ENCODE results near the gene HECW1. TPM values are rescaled to one million over a fixed set of nuclear protein-coding genes. Genes with fewer than 3 reads are reported as not detected.

Gene HECW1
- total RNA-seq, 1 donor from 2014 or later: not detected

GRCh38 chr7:43083106-43083505 is 29.3 kb upstream of the HECW1 start:
- intact Hi-C loops (cut with micrococcal nuclease): no loop called here
- peaks cover 20% of the 10 kb centered on the region for H3K27me3 Mint-ChIP-seq
- no peaks in the 10 kb centered on the region for H3K4me1 Mint-ChIP-seq
- POLR2A ChIA-PET: no interaction called here
- H3K4me3 Mint-ChIP-seq: no peak overlapping the region
- CTCF ChIA-PET: no interaction called here
- H3K9me3 Mint-ChIP-seq: no peaks in the 10 kb centered on the region
- DNase-seq: no peak
- no peak for ATAC-seq (ENCODE audit: low read depth)
- no peak for TF ChIP-seq CTCF (IDR thresholded peaks at IDR 0.05)
- no peak overlapping the region for H3K27ac Mint-ChIP-seq
- H3K36me3 Mint-ChIP-seq (ENCODE audit: low read depth): no peaks in the 10 kb centered on the region

GRCh38 chr7:43085017-43085416 is 27.4 kb upstream of the HECW1 start:
- no peak for DNase-seq
- H3K36me3 Mint-ChIP-seq (ENCODE audit: low read depth): no peaks in the 10 kb centered on the region
- H3K27ac Mint-ChIP-seq: no peak overlapping the region
- intact Hi-C loops (cut with micrococcal nuclease): no loop called here
- no peaks in the 10 kb centered on the region for H3K4me1 Mint-ChIP-seq
- H3K27me3 Mint-ChIP-seq: peaks cover 16% of the 10 kb centered on the region
- no peak overlapping the region for H3K4me3 Mint-ChIP-seq
- CTCF ChIA-PET: no interaction called here
- TF ChIP-seq CTCF (IDR thresholded peaks at IDR 0.05): no peak
- ATAC-seq (ENCODE audit: low read depth): no peak
- H3K9me3 Mint-ChIP-seq: no peaks in the 10 kb centered on the region
- POLR2A ChIA-PET: no interaction called here

GRCh38 chr7:43085992-43086391 is 26.5 kb upstream of the HECW1 start:
- DNase-seq: no peak
- Mint-ChIP-seq H3K4me3 (no peak overlapping the region), H3K4me1 (no peaks in the 10 kb centered on the region), H3K36me3 (ENCODE audit: low read depth) (no peaks in the 10 kb centered on the region), H3K27me3 (peaks cover 14% of the 10 kb centered on the region), H3K9me3 (no peaks in the 10 kb centered on the region), H3K27ac (no peak overlapping the region)
- no peak for TF ChIP-seq CTCF (IDR thresholded peaks at IDR 0.05)
- ATAC-seq (ENCODE audit: low read depth): no peak
- ChIA-PET POLR2A (no interaction called here), CTCF (no interaction called here)
- intact Hi-C loops (cut with micrococcal nuclease): no loop called here

- CTCF ChIA-PET: no interaction called here
- peaks cover 7% of the 10 kb centered on the region for H3K27me3 Mint-ChIP-seq
- H3K4me1 Mint-ChIP-seq: peaks cover 2% of the 10 kb centered on the region
- no peak for DNase-seq
- intact Hi-C loops (cut with micrococcal nuclease): no loop called here
- H3K4me3 Mint-ChIP-seq: no peak overlapping the region
- H3K9me3 Mint-ChIP-seq: peaks cover 11% of the 10 kb centered on the region
- no peak for ATAC-seq (ENCODE audit: low read depth)
- H3K36me3 Mint-ChIP-seq (ENCODE audit: low read depth): no peaks in the 10 kb centered on the region
- no peak for TF ChIP-seq CTCF (IDR thresholded peaks at IDR 0.05)
- no peak overlapping the region for H3K27ac Mint-ChIP-seq
- POLR2A ChIA-PET: no interaction called here
Measured at GRCh38 chr7:43092819-43093218, 19.6 kb upstream of the HECW1 start.

GRCh38 chr7:43096875-43097274 is 15.6 kb upstream of the HECW1 start:
- Mint-ChIP-seq H3K27ac (no peak overlapping the region), H3K27me3 (peaks cover 4% of the 10 kb centered on the region), H3K36me3 (ENCODE audit: low read depth) (no peaks in the 10 kb centered on the region), H3K4me1 (peaks cover 2% of the 10 kb centered on the region), H3K4me3 (no peak overlapping the region), H3K9me3 (peaks cover 11% of the 10 kb centered on the region)
- TF ChIP-seq CTCF (IDR thresholded peaks at IDR 0.05): no peak
- intact Hi-C loops (cut with micrococcal nuclease): no loop called here
- DNase-seq: no peak
- ChIA-PET CTCF (no interaction called here), POLR2A (no interaction called here)
- no peak for ATAC-seq (ENCODE audit: low read depth)
